AG09319 (cell line): ENCODE results near the gene ADGRG1.
"Not testable (repeated sequence)": the region's sequence is repeated elsewhere in the genome, so short reads cannot be mapped to it uniquely, and the experiment has no call there.

Source experiments
- DNase-seq: peaks from one replicate; pipeline ENCODE4 v3.0.0-alpha.2; 2010; ENCODE audit warnings: low read depth; ENCODE audit errors: extremely low read depth
- CTCF ChIP-seq: IDR thresholded peaks from 2 replicates; pipeline ENCODE4 v1.5.1; 2011; ENCODE audit warnings: low read depth, mild to moderate bottlenecking, inconsistent platforms, low read length, moderate library complexity

The ADGRG1 gene

GRCh38 chr16:57591870-57592485, 36.5 kb upstream of the ADGRG1 start:
- no peak for TF ChIP-seq CTCF
- DNase-seq: no peak

- no peak for TF ChIP-seq CTCF
- no peak for DNase-seq
These were observed 35.8 kb upstream of the ADGRG1 start for GRCh38 chr16:57592591-57593003.

- TF ChIP-seq CTCF: no peak
- DNase-seq: no peak
These were observed 35.4 kb upstream of the ADGRG1 start for GRCh38 chr16:57593021-57593420.

- TF ChIP-seq CTCF: no peak
- DNase-seq: no peak
These were observed 34.4 kb upstream of the ADGRG1 start for GRCh38 chr16:57593990-57594389.

GRCh38 chr16:57594531-57595031, 33.8 kb upstream of the ADGRG1 start:
- TF ChIP-seq CTCF: no peak
- no peak for DNase-seq

GRCh38 chr16:57596234-57596633, 32.2 kb upstream of the ADGRG1 start:
- not testable (repeated sequence) for DNase-seq

- TF ChIP-seq CTCF: no peak
- DNase-seq: no peak
These were observed 30.0 kb upstream of the ADGRG1 start for GRCh38 chr16:57598437-57598836.
